H1 (cell line): ENCODE measurements around the gene OR10R2. TPM values are rescaled to one million over a fixed set of nuclear protein-coding genes. Genes with fewer than 3 reads are reported as not detected.

Experiments used
- EZH2 ChIP-seq: fragments of 200-600 bp; sonication (generic); IDR thresholded peaks from 2 replicates; pipeline ENCODE4 v1.7.1; 2012; ENCODE audit warnings: low read depth, mild to moderate bottlenecking, moderate library complexity, low read length, inconsistent platforms; ENCODE audit not compliant: severe bottlenecking
- polyA plus RNA-seq, 7 experiments: library from polyadenylated mRNA; depleted of rRNA in 3 of 7; stranded (reverse) in 5 of 7; unstranded in 2 of 7; fragments of >200 nt in 5 of 7; fragments of 200-250 nt in 2 of 7; gene quantifications; 1 replicate in 5 of 7; 2 replicates in 1 of 7; 4 replicates in 1 of 7; pipeline versions ENCODE4 v1.2.1 to v1.2.3, GENCODE V29; 2011 to 2013; ENCODE audit warnings: missing spikeins in 2 of 7, mixed read lengths in 2 of 7
- total RNA-seq: library from RNA; stranded (reverse); fragmentation: NEBNext Ultra II Directional; extraction: Animal tissue kit (Norgen Biotek cat#: 25700); gene quantifications from 2 replicates; pipeline ENCODE4 v1.2.1, GENCODE V29; 2021

The OR10R2 gene
- total and polyA plus RNA-seq, 2 of the 8 experiments (the other 6 are each of a cell fraction or from before 2014, with no cell fraction given), result not detected

- TF ChIP-seq EZH2, result no peak
Observed at GRCh38 chr1:158527190-158527815, 55.3 kb downstream of the OR10R2 start (continued).

Other genes starting within 250 kb of the OR10R2 start
- not detected in 2 replicates for gene CD1A, start 217.8 kb upstream of the OR10R2 start, total RNA-seq
- gene CD1A, start 217.8 kb upstream of the OR10R2 start, polyA plus RNA-seq (2011; rRNA removed), result not detected in 2 replicates
- 0.27 and 0.35 TPM in 2 replicates for gene CD1C, start 182.3 kb upstream of the OR10R2 start, total RNA-seq
- gene CD1C, start 182.3 kb upstream of the OR10R2 start, polyA plus RNA-seq (2011; rRNA removed), result 0.06 TPM in 2 replicates
- not detected in 2 replicates for gene CD1B, start 140.7 kb upstream of the OR10R2 start, total RNA-seq
- gene CD1B, start 140.7 kb upstream of the OR10R2 start, polyA plus RNA-seq (2011; rRNA removed), result not detected in 2 replicates
- not detected in 2 replicates for gene CD1E, start 118.3 kb upstream of the OR10R2 start, total RNA-seq
- not detected in 2 replicates for gene CD1E, start 118.3 kb upstream of the OR10R2 start, polyA plus RNA-seq (2011; rRNA removed)
- gene OR10T2, start 72.8 kb upstream of the OR10R2 start, total RNA-seq, result not detected in 2 replicates
- not detected in 2 replicates for gene OR10T2, start 72.8 kb upstream of the OR10R2 start, polyA plus RNA-seq (2011; rRNA removed)
- gene OR10K2, start 46.0 kb upstream of the OR10R2 start, total RNA-seq, result not detected in 2 replicates
- not detected in 2 replicates for gene OR10K2, start 46.0 kb upstream of the OR10R2 start, polyA plus RNA-seq (2011; rRNA removed)
- gene OR10K1, start 10.4 kb upstream of the OR10R2 start, total RNA-seq, result not detected in 2 replicates
- not detected in 2 replicates for gene OR10K1, start 10.4 kb upstream of the OR10R2 start, polyA plus RNA-seq (2011; rRNA removed)
- 0.07 TPM in 1 of 2 replicates, not detected in the other for gene OR6Y1, start 82.2 kb downstream of the OR10R2 start, total RNA-seq
- gene OR6Y1, start 82.2 kb downstream of the OR10R2 start, polyA plus RNA-seq (2011; rRNA removed), result not detected in 2 replicates
- not detected in 2 replicates for gene OR6P1, start 98.4 kb downstream of the OR10R2 start, total RNA-seq
- not detected in 2 replicates for gene OR6P1, start 98.4 kb downstream of the OR10R2 start, polyA plus RNA-seq (2011; rRNA removed)
- gene OR10X1, start 107.7 kb downstream of the OR10R2 start, total RNA-seq, result not detected in 2 replicates
- not detected in 2 replicates for gene OR10X1, start 107.7 kb downstream of the OR10R2 start, polyA plus RNA-seq (2011; rRNA removed)
- gene OR10Z1, start 133.0 kb downstream of the OR10R2 start, total RNA-seq, result not detected in 2 replicates
- not detected in 2 replicates for gene OR10Z1, start 133.0 kb downstream of the OR10R2 start, polyA plus RNA-seq (2011; rRNA removed)
- not detected in 2 replicates for gene SPTA1, start 214.5 kb downstream of the OR10R2 start, total RNA-seq
- not detected in 2 replicates for gene SPTA1, start 214.5 kb downstream of the OR10R2 start, polyA plus RNA-seq (2011; rRNA removed)
- not detected in 2 replicates for gene OR6K2, start 228.4 kb downstream of the OR10R2 start, total RNA-seq
- gene OR6K2, start 228.4 kb downstream of the OR10R2 start, polyA plus RNA-seq (2011; rRNA removed), result not detected in 2 replicates
- gene OR6K3, start 248.5 kb downstream of the OR10R2 start, total RNA-seq, result not detected in 2 replicates
- not detected in 2 replicates for gene OR6K3, start 248.5 kb downstream of the OR10R2 start, polyA plus RNA-seq (2011; rRNA removed)